HG02678 (cell line): Measurements from ENCODE around the gene COBL.
A peak's percentile ranks its signal among the peaks of the same experiment; 100 is the strongest.
"Not testable (repeated sequence)": the region's sequence is repeated elsewhere in the genome, so short reads cannot be mapped to it uniquely, and the experiment has no call there.

Experiments used
- ATAC-seq: cut with Tn5 transposase; IDR thresholded peaks from one replicate; pipeline ENCODE4 v1.9.1; 2021; ENCODE audit warnings: mild to moderate bottlenecking, moderate library complexity; ENCODE audit not compliant: unreplicated experiment

Gene COBL

DNA sequence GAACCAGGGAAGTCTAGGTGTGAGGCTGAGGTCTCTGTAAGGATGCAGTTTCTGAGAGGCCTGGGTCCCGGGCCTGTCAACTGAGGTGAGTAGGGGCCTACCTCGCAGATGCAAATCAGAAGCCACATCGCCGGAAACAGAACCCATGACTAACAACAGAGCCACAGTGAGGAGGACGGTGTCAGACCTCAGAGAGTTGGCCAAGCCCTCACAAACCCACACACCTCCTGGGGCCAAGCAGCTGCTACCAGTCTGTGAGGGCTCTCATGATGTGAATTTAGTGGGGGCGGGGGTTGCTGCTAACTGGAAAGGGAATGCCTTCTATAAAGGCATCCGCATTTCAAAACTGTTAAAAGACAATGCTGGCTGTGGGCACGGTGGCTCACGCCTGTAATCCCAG, 103.0 kb downstream of the COBL start:
- ATAC-seq, result no peak

DNA sequence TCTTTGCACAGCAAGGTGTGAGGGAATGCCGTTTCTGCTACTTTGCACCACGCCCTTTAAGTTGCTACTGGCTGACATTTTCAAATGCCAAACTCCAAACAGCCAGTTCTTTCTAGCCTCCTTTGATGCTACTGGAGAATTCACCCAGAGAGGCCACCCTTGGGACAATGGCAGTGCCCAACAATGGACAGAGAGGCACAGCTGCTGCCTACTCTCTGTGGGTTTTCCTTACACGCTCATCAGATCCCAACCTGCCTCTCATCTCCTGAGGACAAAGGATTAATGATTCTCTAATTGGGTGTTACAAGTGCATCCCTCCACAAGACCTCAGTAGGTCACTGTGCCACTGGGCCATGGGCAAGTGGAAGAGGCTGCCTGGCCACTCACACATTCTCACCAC, 105.8 kb downstream of the COBL start:
- no peak for ATAC-seq

DNA sequence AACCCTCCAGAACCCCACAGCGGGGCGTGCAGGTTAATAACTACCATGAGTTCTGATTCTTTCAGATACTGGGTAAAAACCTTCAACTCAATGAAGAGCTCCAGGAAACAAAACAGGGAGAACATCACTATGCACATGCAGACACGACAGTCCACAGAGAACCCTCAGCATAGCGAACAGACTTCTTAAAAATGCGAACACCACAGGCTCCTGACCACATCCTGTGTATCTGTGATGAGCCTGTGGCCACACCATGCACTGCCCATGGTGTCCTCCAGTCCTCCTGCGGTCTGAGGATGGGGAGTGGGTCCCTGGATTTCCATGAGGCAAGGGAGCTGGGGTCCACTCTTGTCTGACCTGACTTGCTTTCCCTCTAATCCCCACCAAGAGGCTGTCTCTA, 107.2 kb downstream of the COBL start:
- ATAC-seq, result no peak

DNA sequence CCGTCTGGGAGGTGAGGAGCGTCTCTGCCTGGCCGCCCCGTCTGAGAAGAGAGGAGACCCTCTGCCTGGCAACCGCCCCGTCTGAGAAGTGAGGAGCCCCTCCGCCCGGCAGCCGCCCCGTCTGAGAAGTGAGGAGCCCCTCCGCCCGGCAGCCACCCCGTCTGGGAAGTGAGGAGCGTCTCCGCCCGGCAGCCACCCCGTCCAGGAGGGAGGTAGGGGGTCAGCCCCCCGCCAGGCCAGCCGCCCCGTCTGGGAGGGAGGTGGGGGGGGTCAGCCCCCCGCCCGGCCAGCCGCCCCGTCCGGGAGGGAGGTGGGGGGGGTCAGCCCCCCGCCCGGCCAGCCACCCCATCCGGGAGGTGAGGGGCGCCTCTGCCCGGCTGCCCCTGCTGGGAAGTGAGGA, 108.5 kb downstream of the COBL start:
- not testable (repeated sequence) for ATAC-seq

DNA sequence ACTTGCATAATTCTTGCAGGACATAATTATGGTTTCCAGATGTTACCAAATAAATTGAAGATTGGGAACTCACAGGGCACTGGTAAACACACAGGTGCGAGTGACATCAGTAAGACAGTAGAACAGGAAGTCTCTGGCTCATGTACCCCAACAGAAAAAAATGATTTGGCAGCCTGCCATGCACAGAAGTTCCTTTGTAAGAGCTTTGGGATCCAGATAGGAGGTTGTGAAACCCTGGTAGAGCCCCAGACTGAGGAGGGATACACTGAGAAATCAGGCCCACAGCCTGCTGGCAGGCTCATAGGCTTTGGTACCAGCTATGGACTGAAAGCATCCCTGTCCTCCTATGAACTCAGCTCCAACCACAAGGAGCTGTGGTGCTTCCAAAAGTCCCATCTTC, 118.0 kb downstream of the COBL start:
- ATAC-seq, result no peak

DNA sequence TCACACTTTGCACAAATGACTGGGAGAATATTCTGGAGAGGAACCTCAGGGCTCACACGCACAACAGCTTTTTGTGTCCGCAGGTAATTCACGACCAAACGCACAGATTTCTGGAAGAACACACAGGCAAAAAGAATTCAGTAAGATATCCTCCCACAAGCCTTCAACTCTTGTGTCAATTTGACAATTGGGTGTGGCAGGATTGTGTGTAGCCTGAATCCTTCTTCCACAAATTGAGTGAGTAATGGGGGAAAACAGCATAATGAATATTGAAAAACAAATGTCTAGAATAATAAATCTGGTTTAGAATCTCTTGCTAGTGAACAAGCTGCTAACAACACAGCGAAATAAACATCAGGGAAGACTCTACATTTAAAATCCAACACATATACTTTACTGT, 125.6 kb downstream of the COBL start:
- no peak for ATAC-seq

DNA sequence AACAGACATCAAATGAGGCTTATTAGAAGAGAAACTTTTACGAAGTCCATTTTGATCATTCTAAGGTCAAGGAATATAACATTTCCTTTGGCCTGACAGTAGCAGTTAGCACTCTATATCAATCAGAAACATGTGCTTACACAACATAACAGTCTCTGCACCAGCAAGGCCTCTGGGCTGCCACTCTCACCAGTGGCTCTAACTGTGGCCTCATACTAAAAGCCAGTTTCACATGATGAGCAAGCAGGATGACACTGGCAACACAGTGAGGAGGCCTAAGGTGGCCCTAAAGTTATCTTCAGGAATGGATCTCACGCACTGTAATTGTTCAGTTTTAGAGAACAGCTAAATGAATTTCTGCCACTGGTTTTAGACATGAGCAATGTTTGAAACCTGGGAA, 126.8 kb downstream of the COBL start:
- ATAC-seq, result no peak

DNA sequence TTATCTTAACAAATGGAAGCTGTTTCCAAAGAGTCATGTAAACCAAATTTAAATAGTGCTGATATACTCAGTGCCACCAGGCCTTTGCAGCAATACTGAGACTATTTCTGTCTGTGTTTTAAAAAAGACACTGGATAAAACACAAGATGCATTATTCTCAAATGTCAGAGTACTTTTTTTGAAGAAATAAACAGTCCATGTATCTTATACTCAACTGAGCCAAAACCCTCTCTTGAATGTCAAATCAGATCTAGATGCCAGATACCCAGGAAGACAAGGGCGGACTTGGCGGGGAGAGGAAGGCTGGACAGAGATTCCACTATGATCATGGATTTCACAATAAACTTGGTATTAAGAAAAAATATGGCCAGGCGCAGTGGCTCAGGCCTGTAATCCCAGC, 127.6 kb downstream of the COBL start:
- ATAC-seq, result no peak

DNA sequence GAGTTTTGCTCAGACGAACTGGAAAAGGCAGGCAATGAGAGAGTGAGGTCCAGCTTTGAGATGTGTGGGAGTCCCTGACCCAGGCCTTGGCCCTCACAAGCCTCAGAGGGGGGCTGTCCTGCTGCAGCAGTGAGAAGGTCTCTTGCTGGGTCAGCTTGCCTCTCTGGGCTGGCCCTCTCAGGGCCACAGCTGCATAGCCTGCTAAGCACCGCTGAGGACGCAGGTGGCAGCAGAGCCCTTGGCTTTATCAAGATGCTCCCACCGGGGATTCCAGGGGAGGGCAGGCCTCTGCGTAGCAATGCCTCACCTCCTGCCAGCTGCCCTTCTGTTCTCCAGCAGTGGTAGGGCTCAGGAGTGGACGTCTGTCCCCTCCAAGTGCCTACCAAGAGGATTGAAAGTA, 128.7 kb downstream of the COBL start:
- ATAC-seq, result no peak

DNA sequence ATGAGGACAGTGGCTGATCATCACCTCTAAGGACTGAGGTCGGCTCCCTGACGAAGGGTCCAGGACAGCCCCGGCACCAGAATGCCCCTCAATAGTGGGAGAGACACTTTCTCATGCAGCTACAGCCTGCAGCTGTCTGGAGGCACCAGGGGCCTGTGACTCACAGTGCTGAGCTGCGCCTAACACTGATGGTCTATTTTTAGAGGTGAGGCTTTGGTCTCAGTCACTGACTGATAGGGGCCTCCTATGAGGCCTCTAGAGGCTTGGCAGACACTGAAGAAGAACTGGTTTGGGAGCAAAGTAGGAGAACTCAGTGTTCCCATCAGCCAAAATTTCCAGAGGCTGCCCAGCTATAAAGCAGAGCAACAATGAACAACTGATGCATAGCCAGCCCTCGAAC, 130.1 kb downstream of the COBL start:
- ATAC-seq, result no peak

DNA sequence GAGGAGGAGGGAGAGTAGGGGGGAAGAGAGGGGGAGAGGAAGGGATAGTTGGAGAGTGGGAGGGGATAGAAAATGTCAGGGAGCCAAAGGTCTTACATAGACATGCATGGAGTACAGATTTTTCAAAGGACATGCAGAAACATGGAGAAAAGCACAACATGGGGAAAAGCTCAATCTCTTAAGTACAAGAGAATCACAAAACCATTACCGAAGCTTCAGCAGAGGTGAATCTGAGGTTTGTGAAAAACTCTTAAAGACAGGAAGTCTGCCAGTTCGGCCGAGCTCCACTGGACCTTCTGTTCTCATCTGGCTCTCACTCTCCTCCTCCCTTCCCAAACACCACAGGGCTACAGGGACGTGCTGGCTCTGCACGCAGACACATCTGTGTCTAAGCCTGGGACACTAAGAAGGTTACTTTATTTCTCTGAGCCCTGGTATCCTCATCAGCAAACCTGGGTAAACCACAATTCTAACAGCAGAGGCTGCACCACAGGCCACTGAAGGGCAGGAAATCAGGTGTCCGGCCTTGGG, 133.9 kb downstream of the COBL start:
- no peak for ATAC-seq

DNA sequence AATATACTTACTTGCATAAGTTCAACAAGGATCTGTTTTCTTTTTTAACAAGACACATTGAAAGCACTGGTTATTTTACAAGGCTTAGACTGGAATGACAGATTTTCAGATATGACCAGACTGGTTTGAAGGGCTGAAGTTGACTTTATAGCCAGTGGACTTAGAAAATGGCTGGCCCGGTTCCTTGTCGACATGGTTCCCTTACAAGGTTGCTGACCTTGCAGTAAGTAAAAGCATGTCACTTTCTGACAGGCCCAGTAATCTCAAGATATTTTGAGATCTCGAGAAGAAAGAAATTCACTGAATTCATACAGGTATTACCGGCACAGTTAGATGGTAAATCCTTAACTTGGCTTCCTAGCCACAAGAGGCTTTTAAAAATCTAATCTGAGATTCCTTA, 136.5 kb downstream of the COBL start:
- no peak for ATAC-seq

DNA sequence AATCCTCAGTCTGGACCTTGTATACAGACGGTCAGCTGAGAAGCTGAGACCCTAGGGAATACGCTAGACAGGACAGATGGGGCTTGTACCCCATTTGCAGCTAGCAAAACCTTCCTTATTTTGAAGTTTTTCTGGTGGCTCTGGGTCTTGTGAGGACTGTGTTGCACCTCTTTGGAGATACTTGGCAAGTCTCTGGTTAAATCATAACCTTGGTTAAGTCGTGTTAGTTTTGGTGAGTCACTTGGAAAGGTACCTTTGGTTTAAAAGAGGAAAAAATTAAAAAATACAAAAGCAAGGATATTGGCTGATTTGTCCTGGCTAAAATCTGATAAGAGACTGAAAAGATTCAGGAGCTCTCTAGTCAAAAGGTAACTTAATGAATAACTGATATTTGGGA, 140.6 kb downstream of the COBL start:
- no peak for ATAC-seq

DNA sequence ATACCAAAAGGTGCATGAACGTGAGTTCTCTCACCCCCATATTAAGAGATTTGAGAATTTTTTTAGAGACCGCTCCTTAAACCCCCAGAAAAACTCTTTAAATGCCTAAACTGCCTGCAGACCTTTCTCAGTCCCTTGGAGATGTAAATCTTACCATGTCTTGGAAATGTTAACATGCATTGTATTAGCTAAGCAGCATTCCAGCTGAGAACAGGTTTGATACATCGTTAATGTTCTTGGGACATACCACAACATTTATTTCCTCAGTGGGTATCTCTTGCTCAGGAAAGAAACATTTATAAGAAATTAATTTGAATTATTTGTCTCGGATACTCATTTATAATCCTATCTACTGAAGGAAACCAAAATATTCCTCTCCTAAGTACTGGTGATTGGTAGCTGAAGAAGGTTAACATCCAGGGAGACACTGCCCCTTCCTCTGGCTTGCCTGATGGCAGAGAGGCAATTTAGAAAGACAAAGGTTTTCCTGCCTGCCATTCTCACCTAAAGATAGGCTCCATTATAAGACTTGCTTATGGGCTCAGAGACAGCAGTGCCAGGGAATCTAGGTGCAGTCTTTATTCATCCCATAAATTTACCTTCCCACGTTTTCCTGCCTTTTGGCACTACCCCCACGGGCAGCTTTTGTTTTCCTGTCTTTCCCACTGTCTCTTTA, 141.2 kb downstream of the COBL start:
- no peak for ATAC-seq

DNA sequence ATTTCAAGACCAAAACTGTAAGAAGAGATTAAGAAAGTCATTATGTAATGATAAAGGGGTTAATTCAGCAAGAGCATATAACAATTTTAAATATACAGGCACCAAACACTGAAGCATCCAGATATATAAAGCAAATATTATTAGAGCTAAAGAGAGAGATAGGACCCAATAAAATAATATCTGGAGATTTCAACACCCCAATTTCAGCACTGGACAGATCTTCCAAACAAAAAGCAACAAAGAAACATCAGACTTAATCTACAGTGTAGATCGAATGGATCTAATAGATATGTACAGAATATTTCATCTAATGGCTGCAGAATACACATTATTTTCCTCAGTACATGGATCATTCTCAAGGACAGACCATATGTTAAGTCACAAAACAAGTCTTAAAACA, 151.3 kb downstream of the COBL start:
- no peak for ATAC-seq

DNA sequence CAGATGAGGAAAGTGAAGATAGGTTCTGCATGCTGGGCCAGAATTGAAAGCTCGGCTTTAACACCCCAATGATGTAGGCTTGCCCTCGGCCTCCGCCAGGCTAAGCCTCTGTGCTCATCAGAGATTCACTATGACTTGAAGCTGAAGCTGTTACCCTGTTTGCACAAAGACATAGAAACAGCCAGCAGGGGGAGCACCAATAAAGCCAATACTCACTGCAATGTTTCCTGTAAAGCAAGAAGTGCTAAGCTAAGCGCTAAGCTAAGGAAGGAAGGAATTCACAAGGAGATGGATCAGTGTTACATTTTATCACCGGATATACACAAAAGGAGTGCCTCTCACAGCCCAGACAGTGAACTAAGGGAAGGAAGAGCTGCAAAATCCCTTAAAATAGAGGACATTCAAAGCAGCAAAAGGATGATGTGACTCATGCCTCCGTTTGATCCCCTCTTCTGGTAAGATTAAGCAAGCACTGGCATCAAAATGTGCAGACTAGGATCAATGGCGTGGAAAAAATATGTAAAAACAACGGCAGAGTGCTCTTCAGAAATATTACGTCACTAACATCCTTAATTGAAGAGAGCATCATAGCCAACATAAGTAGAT, 153.8 kb downstream of the COBL start:
- ATAC-seq, result peak; percentile 92

DNA sequence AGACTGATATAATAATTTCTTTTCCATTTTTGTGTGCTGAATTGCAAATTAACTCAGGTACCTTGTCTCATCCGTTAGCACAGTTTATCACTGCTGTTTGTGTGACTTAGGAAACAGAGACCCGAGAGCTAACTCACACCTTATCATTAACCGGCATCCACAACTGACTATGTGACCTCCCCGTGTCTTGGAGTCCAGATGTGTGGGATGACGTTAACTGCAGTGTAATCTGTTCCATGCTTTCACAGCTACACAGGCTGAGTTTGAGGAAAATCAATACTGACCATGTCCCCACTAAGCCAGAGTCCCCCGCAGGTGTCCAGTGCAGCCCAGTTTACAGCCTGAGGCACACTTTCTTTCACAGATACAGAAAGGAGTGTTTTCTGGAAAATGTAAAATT, 154.7 kb downstream of the COBL start:
- ATAC-seq, result no peak

DNA sequence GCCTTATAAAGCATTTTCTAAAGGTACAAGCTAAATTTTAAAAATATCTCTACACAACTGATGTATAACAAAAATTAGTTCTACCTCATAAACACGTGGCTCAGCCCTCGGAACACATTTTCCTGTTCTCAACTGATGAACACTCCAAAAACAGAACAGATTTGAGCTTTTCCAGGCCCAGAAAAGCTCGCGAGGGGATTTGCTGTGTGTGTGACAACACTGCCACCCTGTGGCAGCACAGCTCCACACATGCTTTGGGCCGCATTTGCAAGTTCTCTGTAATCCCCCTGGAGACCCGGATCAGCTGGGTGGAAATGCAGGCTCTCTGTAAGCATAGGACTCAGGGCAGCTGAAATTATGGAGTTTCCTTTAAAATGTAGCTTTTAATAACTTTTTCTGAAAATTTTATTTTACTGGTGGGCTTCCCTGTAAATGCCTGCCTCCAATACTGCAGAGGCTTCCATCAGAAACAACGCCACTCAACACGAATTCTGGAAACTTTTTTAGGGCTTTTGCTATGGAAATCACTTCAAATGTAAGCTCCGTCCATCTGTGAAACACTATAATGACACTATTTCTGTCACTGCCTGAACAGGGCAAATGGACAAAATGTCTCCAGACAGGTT, 155.5 kb downstream of the COBL start:
- peak; percentile 64 for ATAC-seq

DNA sequence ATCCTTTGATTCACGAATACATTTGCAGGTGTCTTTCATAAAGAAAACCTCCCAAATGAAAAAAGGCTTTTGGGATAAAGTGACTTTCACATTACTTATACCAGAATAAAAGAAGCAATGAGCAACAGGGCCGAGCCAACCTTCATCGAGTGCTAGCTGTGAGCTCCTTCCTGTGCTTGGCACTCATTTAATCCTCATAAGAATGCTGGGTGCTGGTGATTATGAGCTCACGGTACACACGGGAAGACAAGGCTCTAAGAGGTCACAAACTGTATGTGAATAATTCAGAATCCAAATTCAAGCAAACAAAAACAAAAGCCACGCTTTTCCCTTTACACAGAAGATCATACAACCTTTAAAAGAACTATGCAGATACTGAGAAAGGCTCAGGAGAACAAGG, 156.2 kb downstream of the COBL start:
- no peak for ATAC-seq

DNA sequence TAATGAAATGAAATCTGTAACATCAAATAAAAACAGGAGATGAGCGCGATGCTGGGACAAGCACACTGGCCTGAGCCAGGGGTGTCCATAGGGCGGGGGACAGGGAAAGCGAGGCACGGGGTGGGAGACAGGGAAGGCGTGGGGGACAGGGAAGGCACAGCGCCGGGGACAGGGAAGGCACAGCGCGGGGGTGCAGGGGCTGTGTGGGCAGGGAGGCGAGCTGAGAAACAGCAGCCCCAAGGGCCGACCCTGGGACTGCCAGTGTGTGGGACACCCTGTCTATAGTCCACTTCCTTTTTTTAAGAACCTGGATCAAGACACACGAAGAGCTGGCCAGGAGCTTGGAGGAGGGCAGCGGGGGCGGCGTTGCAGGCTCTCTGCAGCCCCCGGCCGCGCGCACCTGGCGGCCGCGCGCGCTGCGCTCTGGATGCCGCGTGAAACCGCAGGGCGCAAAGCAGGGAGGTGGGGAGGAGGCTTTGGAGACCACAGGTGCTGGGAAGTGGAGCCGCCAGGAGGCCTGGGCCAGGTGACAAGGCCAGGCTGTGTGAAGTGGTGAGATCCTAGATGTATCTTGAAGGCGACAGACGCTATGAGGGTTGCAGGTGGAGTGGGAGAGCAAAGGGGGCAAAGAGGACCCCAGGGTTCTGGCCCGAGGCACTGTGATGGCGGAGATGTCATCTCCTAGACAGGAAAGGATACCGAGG, 157.7 kb downstream of the COBL start:
- no peak for ATAC-seq

DNA sequence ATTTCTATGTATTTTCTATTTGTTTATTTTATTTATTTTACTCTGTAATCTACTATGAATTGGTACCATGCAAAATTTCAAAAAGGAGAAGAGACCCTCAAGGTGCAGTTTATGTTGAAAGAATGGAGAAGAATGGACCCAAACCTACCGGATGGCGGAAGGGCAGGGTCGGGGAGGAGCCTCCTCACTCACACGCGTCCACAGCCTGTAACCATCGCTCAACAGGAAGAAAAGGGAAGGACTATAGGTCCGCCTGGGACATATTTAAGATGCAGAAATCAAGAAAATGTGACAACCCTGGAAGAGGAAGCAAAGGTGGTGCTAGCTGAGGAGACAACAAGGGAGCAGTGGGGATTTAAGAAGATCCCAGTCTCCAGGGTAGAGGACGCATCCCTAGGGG, 158.4 kb downstream of the COBL start:
- ATAC-seq, result no peak

DNA sequence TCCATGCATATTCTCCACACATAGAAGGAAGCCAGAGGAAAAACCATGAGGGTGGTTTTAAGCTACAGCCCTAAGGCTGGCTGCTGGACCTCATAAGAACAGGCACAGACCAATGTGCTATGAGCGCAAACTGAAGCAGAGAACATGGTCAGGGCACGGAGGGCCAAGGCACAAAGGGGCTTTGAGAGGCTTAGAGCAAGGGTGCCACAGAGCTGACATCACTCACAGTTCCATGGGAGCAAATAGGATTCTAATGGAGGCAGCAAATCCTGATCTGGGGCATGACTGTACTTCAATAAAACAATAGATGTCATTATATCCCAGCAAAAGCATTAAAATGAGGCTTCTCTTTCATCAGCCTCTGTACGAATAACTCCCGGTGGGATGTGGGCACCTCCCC, 162.4 kb downstream of the COBL start:
- no peak for ATAC-seq
